ENCODE data around the gene ZNF674.

DNA sequence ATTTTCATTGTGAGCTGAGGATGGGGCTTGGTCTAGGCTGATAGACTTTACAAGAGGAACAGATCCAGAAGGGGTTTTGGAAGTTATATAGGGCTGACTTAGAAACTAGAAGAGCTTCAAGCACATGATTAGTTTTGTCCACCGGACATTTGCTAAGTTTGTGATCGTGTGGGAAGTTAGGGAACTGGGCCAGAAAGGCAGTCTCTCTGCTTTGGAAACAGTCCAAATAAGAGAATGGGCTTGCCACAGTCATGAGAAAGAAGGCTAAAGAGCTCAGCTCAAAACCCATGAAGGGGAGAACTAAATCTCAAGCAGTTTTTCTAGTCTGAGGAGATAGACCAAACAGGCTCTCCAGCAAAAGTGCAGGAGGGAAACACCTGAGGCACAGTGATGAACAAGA is 67.8 kb downstream of the ZNF674 start:
- TF ChIP-seq, protein P1, sequence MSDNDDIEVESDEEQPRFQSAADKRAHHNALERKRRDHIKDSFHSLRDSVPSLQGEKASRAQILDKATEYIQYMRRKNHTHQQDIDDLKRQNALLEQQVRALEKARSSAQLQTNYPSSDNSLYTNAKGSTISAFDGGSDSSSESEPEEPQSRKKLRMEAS (IDR thresholded peaks at IDR 0.05; ENCODE audit: low read depth, low read length): no peak
- TF ChIP-seq, protein P2, sequence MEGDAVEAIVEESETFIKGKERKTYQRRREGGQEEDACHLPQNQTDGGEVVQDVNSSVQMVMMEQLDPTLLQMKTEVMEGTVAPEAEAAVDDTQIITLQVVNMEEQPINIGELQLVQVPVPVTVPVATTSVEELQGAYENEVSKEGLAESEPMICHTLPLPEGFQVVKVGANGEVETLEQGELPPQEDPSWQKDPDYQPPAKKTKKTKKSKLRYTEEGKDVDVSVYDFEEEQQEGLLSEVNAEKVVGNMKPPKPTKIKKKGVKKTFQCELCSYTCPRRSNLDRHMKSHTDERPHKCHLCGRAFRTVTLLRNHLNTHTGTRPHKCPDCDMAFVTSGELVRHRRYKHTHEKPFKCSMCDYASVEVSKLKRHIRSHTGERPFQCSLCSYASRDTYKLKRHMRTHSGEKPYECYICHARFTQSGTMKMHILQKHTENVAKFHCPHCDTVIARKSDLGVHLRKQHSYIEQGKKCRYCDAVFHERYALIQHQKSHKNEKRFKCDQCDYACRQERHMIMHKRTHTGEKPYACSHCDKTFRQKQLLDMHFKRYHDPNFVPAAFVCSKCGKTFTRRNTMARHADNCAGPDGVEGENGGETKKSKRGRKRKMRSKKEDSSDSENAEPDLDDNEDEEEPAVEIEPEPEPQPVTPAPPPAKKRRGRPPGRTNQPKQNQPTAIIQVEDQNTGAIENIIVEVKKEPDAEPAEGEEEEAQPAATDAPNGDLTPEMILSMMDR (IDR thresholded peaks at IDR 0.05; ENCODE audit: low read depth, low read length): no peak
- no peak for TF ChIP-seq MYC (IDR thresholded peaks at IDR 0.05; ENCODE audit: low read depth, low read length)
- no peak for TF ChIP-seq POLR2A (IDR thresholded peaks at IDR 0.05; ENCODE audit: extremely low read depth, insufficient read length)
